H1 (cell line): ENCODE measurements around the gene GAST. TPM values are rescaled to one million over a fixed set of nuclear protein-coding genes. Genes with fewer than 3 reads are reported as not detected.

Source experiments
- CTCF ChIA-PET: fragments of 300-600 bp; sonication (Branson Sonifier 250); formaldehyde crosslinking; loops from one replicate; lab custom pipeline; 2021; ENCODE audit not compliant: partially characterized antibody; lab: Charles Lee
- POLR2A ChIA-PET: fragments of 300-600 bp; sonication (Branson Sonifier 250); formaldehyde crosslinking; loops from one replicate; lab custom pipeline; 2021; ENCODE audit warnings: inconsistent platforms; ENCODE audit not compliant: partially characterized antibody; lab: Charles Lee
- DNase-seq, 2 experiments: peaks; one replicate each; pipeline versions ENCODE4 v3.0.0 to v3.0.0-alpha.2; 2010 to 2022; ENCODE audit warnings: low spot score in 2 of 2, low read depth in 1 of 2, mixed read lengths in 1 of 2
- FAIRE-seq: peaks from 2 replicates; lab custom pipeline; 2011; peaks lifted over from hg19 to GRCh38; lab: Jason Lieb, UNC
- H2AFZ ChIP-seq: 2 replicates; pipeline ENCODE4 v1.8.1; 2012; ENCODE audit warnings: low read length, inconsistent platforms
- H2AK5ac ChIP-seq: 2 replicates; pipeline ENCODE4 v1.6.1; 2013; ENCODE audit warnings: low read depth, low read length
- H2BK120ac ChIP-seq: replicated peaks from 2 replicates; pipeline ENCODE3; 2013; ENCODE audit warnings: low read depth, low read length, inconsistent platforms
- H2BK12ac ChIP-seq: 2 replicates; pipeline ENCODE4 v1.6.1; 2013; ENCODE audit warnings: low read depth, low read length
- H2BK15ac ChIP-seq: 2 replicates; pipeline ENCODE4 v1.6.1; 2013; ENCODE audit warnings: low read length
- H2BK20ac ChIP-seq: 2 replicates; pipeline ENCODE4 v1.6.1; 2013; ENCODE audit warnings: low read length
- H2BK5ac ChIP-seq: 2 replicates; pipeline ENCODE4 v1.6.1; 2013; ENCODE audit warnings: low read depth, low read length
- H3K14ac ChIP-seq: 2 replicates; pipeline ENCODE4 v1.6.1; 2013; ENCODE audit warnings: inconsistent platforms; ENCODE audit not compliant: insufficient read length
- H3K18ac ChIP-seq: 2 replicates; pipeline ENCODE4 v1.6.1; 2013; ENCODE audit warnings: low read length; ENCODE audit errors: extremely low read depth
- H3K23ac ChIP-seq: 2 replicates; pipeline ENCODE4 v1.6.1; 2013; ENCODE audit warnings: inconsistent platforms; ENCODE audit not compliant: insufficient read length
- H3K23me2 ChIP-seq: 2 replicates; pipeline ENCODE4 v1.6.1; 2013; ENCODE audit warnings: low read depth, low read length
- H3K27ac ChIP-seq: 2 replicates; pipeline ENCODE4 v1.6.1; 2011; ENCODE audit warnings: low read depth, low read length, inconsistent platforms
- H3K27me3 ChIP-seq, 4 experiments: replicated peaks in 1 of 4; 1 replicate in 1 of 4; 2 replicates in 3 of 4; pipeline versions ENCODE4 v1.6.1 to v1.8.1; 2011 to 2013; ENCODE audit warnings: low read length in 3 of 4, mild to moderate bottlenecking in 3 of 4, inconsistent platforms in 2 of 4, mixed read lengths in 2 of 4, moderate library complexity in 1 of 4; ENCODE audit not compliant: control insufficient read depth in 3 of 4, insufficient read depth in 3 of 4; ENCODE audit errors: extremely low read depth in 1 of 4
- H3K36me3 ChIP-seq, 4 experiments: 2 replicates each; pipeline versions ENCODE4 v1.6.1 to v1.8.1; 2011 to 2013; ENCODE audit warnings: mild to moderate bottlenecking in 4 of 4, low read length in 3 of 4, moderate library complexity in 2 of 4, control low read depth in 1 of 4, inconsistent platforms in 1 of 4; ENCODE audit not compliant: insufficient read depth in 4 of 4, control insufficient read depth in 2 of 4
- H3K4ac ChIP-seq: replicated peaks from 2 replicates; pipeline ENCODE3; 2013; ENCODE audit warnings: low read length, low read depth, mixed read lengths, inconsistent platforms; ENCODE audit not compliant: insufficient read length
- H3K4me1 ChIP-seq, 4 experiments: replicated peaks in 1 of 4; 1 replicate in 1 of 4; 2 replicates in 3 of 4; pipeline versions ENCODE4 v1.6.1 to v1.8.1; 2011 to 2013; ENCODE audit warnings: low read length in 3 of 4, inconsistent platforms in 2 of 4, mixed read lengths in 1 of 4; ENCODE audit not compliant: insufficient read depth in 4 of 4, control insufficient read depth in 3 of 4
- H3K4me2 ChIP-seq, 2 experiments: 2 replicates each; pipeline versions ENCODE4 v1.6.1 to v1.8.1; 2011 to 2013; ENCODE audit warnings: low read depth in 2 of 2, low read length in 2 of 2, control low read depth in 1 of 2, inconsistent platforms in 1 of 2, mild to moderate bottlenecking in 1 of 2; ENCODE audit not compliant: insufficient read depth in 1 of 2
- H3K4me3 ChIP-seq, 4 experiments: fragments of 200-600, 300-600 bp in 1 of 4; sonication (generic), shearing (Covaris generic), sonication (Bioruptor Twin) in 1 of 4; 2 replicates each; pipeline versions ENCODE4 v1.5.1 to v1.8.1; 2011 to 2016; ENCODE audit warnings: low read length in 4 of 4, low read depth in 3 of 4, control low read depth in 2 of 4, inconsistent platforms in 2 of 4, mild to moderate bottlenecking in 2 of 4, mixed read lengths in 1 of 4, moderate library complexity in 1 of 4; ENCODE audit not compliant: insufficient read depth in 2 of 4; ENCODE audit errors: extremely low read depth in 1 of 4
- H3K56ac ChIP-seq: replicated peaks from 2 replicates; pipeline ENCODE3; 2013; ENCODE audit warnings: low read depth, mild to moderate bottlenecking, mixed read lengths, low read length, inconsistent platforms; ENCODE audit not compliant: insufficient read length
- H3K79me1 ChIP-seq: 2 replicates; pipeline ENCODE4 v1.6.1; 2013; ENCODE audit warnings: low read depth, low read length, control low read depth
- H3K79me2 ChIP-seq, 2 experiments: 2 replicates each; pipeline versions ENCODE4 v1.6.1 to v1.8.1; 2012 to 2013; ENCODE audit warnings: low read length in 2 of 2, mild to moderate bottlenecking in 2 of 2, inconsistent platforms in 1 of 2; ENCODE audit not compliant: insufficient read depth in 2 of 2, control insufficient read depth in 1 of 2
- H3K9ac ChIP-seq, 4 experiments: replicated peaks in 1 of 4; 1 replicate in 1 of 4; 2 replicates in 3 of 4; pipeline versions ENCODE4 v1.6.1 to v1.8.1; 2011 to 2013; ENCODE audit warnings: low read depth in 3 of 4, low read length in 3 of 4, control low read depth in 2 of 4, mild to moderate bottlenecking in 2 of 4, moderate library complexity in 2 of 4, inconsistent platforms in 1 of 4; ENCODE audit errors: extremely low read depth in 1 of 4
- H3K9me3 ChIP-seq, 2 experiments: 2 replicates each; pipeline versions ENCODE4 v1.6.1 to v1.8.1; 2012 to 2013; ENCODE audit warnings: mild to moderate bottlenecking in 2 of 2, moderate library complexity in 2 of 2, control low read depth in 1 of 2, inconsistent platforms in 1 of 2, low read depth in 1 of 2, low read length in 1 of 2, mixed read lengths in 1 of 2; ENCODE audit not compliant: insufficient read depth in 2 of 2
- H4K20me1 ChIP-seq, 2 experiments: replicated peaks in 1 of 2; 2 replicates each; pipeline versions ENCODE3 to v1.8.1; 2011 to 2013; ENCODE audit warnings: inconsistent platforms in 2 of 2, low read length in 2 of 2, mild to moderate bottlenecking in 1 of 2; ENCODE audit not compliant: insufficient read depth in 2 of 2, control insufficient read depth in 1 of 2
- H4K5ac ChIP-seq: 2 replicates; pipeline ENCODE4 v1.6.1; 2013; ENCODE audit warnings: low read length, low read depth, mixed read lengths, inconsistent platforms; ENCODE audit not compliant: insufficient read length
- H4K8ac ChIP-seq: 2 replicates; pipeline ENCODE4 v1.8.0; 2013; ENCODE audit warnings: mild to moderate bottlenecking, moderate library complexity, low read length, inconsistent platforms; ENCODE audit not compliant: insufficient read depth; ENCODE audit errors: extremely low read depth
- H4K91ac ChIP-seq: replicated peaks from 2 replicates; pipeline ENCODE3; 2013; ENCODE audit warnings: low read length, mixed read lengths, inconsistent platforms; ENCODE audit not compliant: insufficient read length
- E2F6 ChIP-seq: IDR thresholded peaks from 2 replicates; pipeline ENCODE4 v1.6.1; 2012; ENCODE audit warnings: inconsistent platforms
- HDAC6 ChIP-seq: IDR thresholded peaks from one replicate; pipeline ENCODE4 v1.7.1; 2012; ENCODE audit warnings: low read depth, mild to moderate bottlenecking, inconsistent platforms, low read length, moderate library complexity
- POU5F1 ChIP-seq: IDR thresholded peaks from 2 replicates; pipeline ENCODE4 v1.6.1; 2011; ENCODE audit warnings: low read depth, mild to moderate bottlenecking, low read length, moderate library complexity
- RFX5 ChIP-seq: IDR thresholded peaks from 2 replicates; pipeline ENCODE4 v1.6.1; 2011; ENCODE audit warnings: low read depth, low read length, improper control_type of control experiment, borderline replicate concordance
- WGBS, 2 experiments: shearing (Covaris generic) in 1 of 2; methylation state at CpG; one replicate each; pipeline versions ENCODE4 v1.1.6 to v1.1.7; 2013 to 2015; ENCODE audit warnings: low lambda C conversion rate in 2 of 2, mixed read lengths in 2 of 2, inconsistent platforms in 1 of 2, low coverage in 1 of 2, missing lambda C conversion rate in 1 of 2; ENCODE audit not compliant: insufficient replicate concordance in 2 of 2, insufficient coverage in 1 of 2, insufficient read length in 1 of 2; ENCODE audit errors: extremely low coverage in 1 of 2, missing lambda C conversion rate in 1 of 2; 5-methylcytosine and 5-hydroxymethylcytosine counted together
- polyA plus RNA-seq, 7 experiments: library from polyadenylated mRNA; depleted of rRNA in 3 of 7; stranded (reverse) in 5 of 7; unstranded in 2 of 7; fragments of >200 nt in 5 of 7; fragments of 200-250 nt in 2 of 7; gene quantifications; 1 replicate in 5 of 7; 2 replicates in 1 of 7; 4 replicates in 1 of 7; pipeline versions ENCODE4 v1.2.1 to v1.2.3, GENCODE V29; 2011 to 2013; ENCODE audit warnings: missing spikeins in 2 of 7, mixed read lengths in 2 of 7
- total RNA-seq: library from RNA; stranded (reverse); fragmentation: NEBNext Ultra II Directional; extraction: Animal tissue kit (Norgen Biotek cat#: 25700); gene quantifications from 2 replicates; pipeline ENCODE4 v1.2.1, GENCODE V29; 2021

GAST gene
- total and polyA plus RNA-seq, 2 of the 8 experiments (the other 6 are each of a cell fraction or from before 2014, with no cell fraction given), result not detected

- Histone ChIP-seq H4K91ac (peak overlapping the region; percentile 61), H3K14ac (no peak overlapping the region), H3K56ac (no peak overlapping the region), H3K79me2 (no peaks in the 10 kb centered on the region), H3K9ac (peak overlapping the region in 2 of 4 experiments; percentile 82 to 90; a peak in 4 of 7 replicates), H2BK12ac (peak overlapping the region; percentile 95; the same call in 1 of the 2 replicates), H2AK5ac (no peak overlapping the region), H2BK20ac (no peak overlapping the region), H2AFZ (peak overlapping the region; percentile 97), H4K20me1 (peaks cover 5% of the 10 kb centered on the region in 2 experiments), H3K27me3 (peaks cover 19 to 68% (median 53%) of the 10 kb centered on the region in 4 experiments), H4K8ac (no peak overlapping the region), H2BK5ac (peak overlapping the region; percentile 72; the same call in 1 of the 2 replicates), H2BK120ac (no peak overlapping the region), H3K4me3 (peak overlapping the region; percentile 47 to 66 (median 58)), H3K9me3 (no peaks in the 10 kb centered on the region), H3K36me3 (no peaks in the 10 kb centered on the region), H3K27ac (0 out of 2 replicates have a peak overlapping the region, but pooled peaks have one; percentile 46), H3K4me1 (peaks cover 0 to 11% (median 8%) of the 10 kb centered on the region in 4 experiments; a peak in 6 of 7 replicates), H3K23me2 (peaks cover 13% of the 10 kb centered on the region), H3K4ac (no peak overlapping the region), H3K4me2 (peak overlapping the region; percentile 89 to 90), H3K23ac (no peak overlapping the region), H3K79me1 (no peaks in the 10 kb centered on the region), H2BK15ac (peak overlapping the region; percentile 92; the same call in 1 of the 2 replicates), H4K5ac (no peak overlapping the region), H3K18ac (peak overlapping the region; percentile 71; the same call in 1 of the 2 replicates)
- WGBS, 2 experiments, result 4% methylated on average over 23 of the region's 23 CpGs; no CpG with 5 or more reads in 1 of the 2 experiments
- no peak for TF ChIP-seq POU5F1
- TF ChIP-seq HDAC6, result no peak
- peak; percentile 28; the same call in 1 of the 2 replicates for TF ChIP-seq E2F6
- no peak for TF ChIP-seq RFX5
- ChIA-PET CTCF (interaction anchor here (0.6 to 3.6 kb wide), 6 partner anchors 10 to 139 kb away, joined by 3 to 43 read pairs (median 4); partner anchors contain the start of gene KLHL11), POLR2A (interaction anchor here (1.0 to 18.3 kb wide), 29 partner anchors 9 to 281 kb away, joined by 3 to 215 read pairs (median 5); partner anchors contain the start of genes EIF1, FKBP10, JUP and KLHL11)
- DNase-seq (no peak), FAIRE-seq (no peak)
Measured at GRCh38 chr17:41734949-41735313, 22.8 kb downstream of the GAST start.
